Measurements from ENCODE around the gene DHTKD1. TPM values are rescaled to one million over a fixed set of nuclear protein-coding genes. Genes with fewer than 3 reads are reported as not detected.

DHTKD1 gene
- total RNA-seq, 1 experiment from 2014 or later = 8.1 TPM

- POLR2A ChIA-PET (ENCODE audit: unreplicated experiment) = no interaction called here
- intact Hi-C loops (cut with micrococcal nuclease) = no loop called here
- no TSS peak for BruUV-seq (replicated peaks)
Measured at GRCh38 chr10:12027539-12027938, 41.2 kb upstream of the DHTKD1 start.

GRCh38 chr10:12031404-12031803 is 37.4 kb upstream of the DHTKD1 start:
- Histone ChIP-seq H3K4me3 (ENCODE audit: low read length) (no peak overlapping the region), H3F3A (ENCODE audit: low read length, unreplicated experiment) (no peaks in the 10 kb centered on the region), H4K20me1 (ENCODE audit: low read length) (no peaks in the 10 kb centered on the region), H3K36me3 (ENCODE audit: low read depth, low read length) (no peaks in the 10 kb centered on the region; the same call in 1 of the 2 replicates), H3K9me3 (ENCODE audit: low read length) (no peaks in the 10 kb centered on the region), H3K9ac (ENCODE audit: low read length) (no peak overlapping the region), H3K79me2 (ENCODE audit: low read length) (peaks cover 34% of the 10 kb centered on the region), H3K27ac (ENCODE audit: low read length) (no peak overlapping the region), H3K9me2 (replicated peaks; ENCODE audit: low read length) (no peaks in the 10 kb centered on the region), H2AFZ (ENCODE audit: low read length) (no peak overlapping the region), H3K27me3 (ENCODE audit: low read length) (no peaks in the 10 kb centered on the region), H3K4me1 (ENCODE audit: insufficient read depth, low read length) (no peaks in the 10 kb centered on the region), H3K4me2 (ENCODE audit: low read length) (no peak overlapping the region)
- ATAC-seq = no peak
- TF ChIP-seq CTCF (conservative IDR thresholded peaks at IDR 0.05; ENCODE audit: low read depth, low read length) (no peak), EZH2 (IDR thresholded peaks at IDR 0.05; ENCODE audit: low read length, unreplicated experiment) (no peak), EZH2phosphoT487 (IDR thresholded peaks at IDR 0.05; ENCODE audit: borderline replicate concordance, low read length) (no peak)
- ChIA-PET CTCF (no interaction called here), POLR2A (ENCODE audit: unreplicated experiment) (no interaction called here)
- BruUV-seq (replicated peaks) = no TSS peak
- no peak for DNase-seq
- intact Hi-C loops (cut with micrococcal nuclease) = no loop called here

More at GRCh38 chr10:12027539-12027938, 41.2 kb upstream of the DHTKD1 start:
- no peaks in the 10 kb centered on the region for H4K20me1 ChIP-seq (ENCODE audit: low read length)
- H3K4me3 ChIP-seq (ENCODE audit: low read length) = no peak overlapping the region
- H3K27ac ChIP-seq (ENCODE audit: low read length) = no peak overlapping the region
- H3K4me1 ChIP-seq (ENCODE audit: insufficient read depth, low read length) = no peaks in the 10 kb centered on the region
- no peaks in the 10 kb centered on the region for H3K9me3 ChIP-seq (ENCODE audit: low read length)
- H3K9ac ChIP-seq (ENCODE audit: low read length) = no peak overlapping the region
- H3K79me2 ChIP-seq (ENCODE audit: low read length) = peaks cover 38% of the 10 kb centered on the region
- H3K27me3 ChIP-seq (ENCODE audit: low read length) = no peaks in the 10 kb centered on the region
- H3F3A ChIP-seq (ENCODE audit: low read length, unreplicated experiment) = no peaks in the 10 kb centered on the region
- TF ChIP-seq CTCF (conservative IDR thresholded peaks at IDR 0.05; ENCODE audit: low read depth, low read length) = no peak
- CTCF ChIA-PET = no interaction called here
- no peak overlapping the region for H2AFZ ChIP-seq (ENCODE audit: low read length)
- H3K9me2 ChIP-seq (replicated peaks; ENCODE audit: low read length) = no peaks in the 10 kb centered on the region
- no peak overlapping the region for H3K4me2 ChIP-seq (ENCODE audit: low read length)
- ATAC-seq (no peak), DNase-seq (no peak)
- no peaks in the 10 kb centered on the region; the same call in 1 of the 2 replicates for H3K36me3 ChIP-seq (ENCODE audit: low read depth, low read length)

GRCh38 chr10:12036073-12036655 is 32.6 kb upstream of the DHTKD1 start:
- H2AFZ ChIP-seq (ENCODE audit: low read length) = no peak overlapping the region
- peaks cover 62% of the 10 kb centered on the region for H3K79me2 ChIP-seq (ENCODE audit: low read length)
- H3K4me3 ChIP-seq (ENCODE audit: low read length) = no peak overlapping the region
- DNase-seq (no peak), ATAC-seq (no peak)
- no peak for TF ChIP-seq EZH2 (IDR thresholded peaks at IDR 0.05; ENCODE audit: low read length, unreplicated experiment)
- TF ChIP-seq CTCF (conservative IDR thresholded peaks at IDR 0.05; ENCODE audit: low read depth, low read length) = no peak
- TF ChIP-seq EZH2phosphoT487 (IDR thresholded peaks at IDR 0.05; ENCODE audit: borderline replicate concordance, low read length) = no peak
- CTCF ChIA-PET = no interaction called here
- H4K20me1 ChIP-seq (ENCODE audit: low read length) = no peaks in the 10 kb centered on the region
- H3K4me2 ChIP-seq (ENCODE audit: low read length) = no peak overlapping the region
- peaks cover 4% of the 10 kb centered on the region; the same call in 1 of the 2 replicates for H3K4me1 ChIP-seq (ENCODE audit: insufficient read depth, low read length)
- intact Hi-C loops (cut with micrococcal nuclease) = no loop called here
- H3K27ac ChIP-seq (ENCODE audit: low read length) = no peak overlapping the region
- no peaks in the 10 kb centered on the region; the same call in 1 of the 2 replicates for H3K36me3 ChIP-seq (ENCODE audit: low read depth, low read length)
- no TSS peak for BruUV-seq (replicated peaks)
- POLR2A ChIA-PET (ENCODE audit: unreplicated experiment) = no interaction called here
- no peaks in the 10 kb centered on the region for H3K27me3 ChIP-seq (ENCODE audit: low read length)
- no peaks in the 10 kb centered on the region for H3F3A ChIP-seq (ENCODE audit: low read length, unreplicated experiment)
- H3K9ac ChIP-seq (ENCODE audit: low read length) = no peak overlapping the region
- no peaks in the 10 kb centered on the region for H3K9me2 ChIP-seq (replicated peaks; ENCODE audit: low read length)
- H3K9me3 ChIP-seq (ENCODE audit: low read length) = no peaks in the 10 kb centered on the region
